Ovary (tissue), 3 donors: ENCODE results near the gene TRMT10C.
"Not testable (repeated sequence)": the region's sequence is repeated elsewhere in the genome, so short reads cannot be mapped to it uniquely, and the experiment has no call there.

Experiments
- POLR2A ChIP-seq: fragments of 450-650 bp; IDR thresholded peaks from one replicate; pipeline ENCODE4 v1.6.1; 2017; ENCODE audit warnings: antibody characterized with exemption, mild to moderate bottlenecking, moderate library complexity
- TF ChIP-seq, protein P1 (sequence below), 3 donors: fragments of 450-650 bp in 2 of 3; fragments of 200-600 bp in 1 of 3; IDR thresholded peaks; one replicate each; pipeline versions ENCODE4 v1.5.1 to v1.8.0; 2016 to 2022; ENCODE audit warnings: antibody characterized with exemption in 3 of 3, mild to moderate bottlenecking in 1 of 3
- donor health status: DM: no; HTN: no; CAD: no.

- TF ChIP-seq, protein P1, sequence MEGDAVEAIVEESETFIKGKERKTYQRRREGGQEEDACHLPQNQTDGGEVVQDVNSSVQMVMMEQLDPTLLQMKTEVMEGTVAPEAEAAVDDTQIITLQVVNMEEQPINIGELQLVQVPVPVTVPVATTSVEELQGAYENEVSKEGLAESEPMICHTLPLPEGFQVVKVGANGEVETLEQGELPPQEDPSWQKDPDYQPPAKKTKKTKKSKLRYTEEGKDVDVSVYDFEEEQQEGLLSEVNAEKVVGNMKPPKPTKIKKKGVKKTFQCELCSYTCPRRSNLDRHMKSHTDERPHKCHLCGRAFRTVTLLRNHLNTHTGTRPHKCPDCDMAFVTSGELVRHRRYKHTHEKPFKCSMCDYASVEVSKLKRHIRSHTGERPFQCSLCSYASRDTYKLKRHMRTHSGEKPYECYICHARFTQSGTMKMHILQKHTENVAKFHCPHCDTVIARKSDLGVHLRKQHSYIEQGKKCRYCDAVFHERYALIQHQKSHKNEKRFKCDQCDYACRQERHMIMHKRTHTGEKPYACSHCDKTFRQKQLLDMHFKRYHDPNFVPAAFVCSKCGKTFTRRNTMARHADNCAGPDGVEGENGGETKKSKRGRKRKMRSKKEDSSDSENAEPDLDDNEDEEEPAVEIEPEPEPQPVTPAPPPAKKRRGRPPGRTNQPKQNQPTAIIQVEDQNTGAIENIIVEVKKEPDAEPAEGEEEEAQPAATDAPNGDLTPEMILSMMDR (IDR thresholded peaks at IDR 0.05): not testable (repeated sequence)
- not testable (repeated sequence) for TF ChIP-seq POLR2A
Measured at GRCh38 chr3:101553381-101553780, 8.3 kb upstream of the TRMT10C start.
